Measurements from ENCODE around the gene RERE.

DNA sequence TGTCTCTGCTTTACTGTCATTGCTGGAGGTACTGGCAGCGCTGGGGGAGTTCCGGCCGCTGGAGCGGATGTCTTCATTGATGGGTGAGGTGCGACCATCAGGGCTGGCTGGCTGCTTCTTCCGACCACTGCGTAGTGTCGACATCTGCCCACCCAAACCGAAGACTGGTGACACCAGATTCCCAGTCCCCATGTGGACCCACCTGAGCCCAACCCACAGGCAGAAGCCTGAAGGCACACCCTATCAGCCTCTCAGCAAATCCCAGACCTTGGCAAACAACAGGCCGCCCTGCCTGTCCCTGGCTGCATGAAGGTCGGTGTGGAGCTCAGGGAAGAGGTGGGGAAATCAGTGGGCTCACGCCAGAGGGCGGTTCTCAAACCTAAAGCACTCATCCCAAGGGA is 454.7 kb downstream of the RERE start:
- TF ChIP-seq CTCF (conservative IDR thresholded peaks at IDR 0.05) (no peak), ZFX (IDR thresholded peaks at IDR 0.05) (no peak)

Measured in C4-2B (cell line).